Upper lobe of left lung (tissue), 4 donors: Measurements from ENCODE around the gene ENAM.

Source experiments
- EP300 ChIP-seq, 4 donors: sonication (generic); formaldehyde crosslinking; IDR thresholded peaks; one replicate each; pipeline ENCODE4 v1.5.1; 2017; ENCODE audit warnings: antibody characterized with exemption in 4 of 4, control low read depth in 2 of 4
- POLR2A ChIP-seq, 4 donors: fragments of 450-650 bp; IDR thresholded peaks; one replicate each; pipeline ENCODE4 v1.5.1; 2016 to 2017; ENCODE audit warnings: antibody characterized with exemption in 4 of 4, mild to moderate bottlenecking in 2 of 4
- TF ChIP-seq, protein P1 (sequence below), 6 experiments: fragments of 450-650 bp in 4 of 6; fragments of 200-600 bp in 2 of 6; sonication (generic) in 2 of 6; IDR thresholded peaks; one replicate each; pipeline ENCODE4 v1.5.1; 2016 to 2019; ENCODE audit warnings: antibody characterized with exemption in 6 of 6

DNA sequence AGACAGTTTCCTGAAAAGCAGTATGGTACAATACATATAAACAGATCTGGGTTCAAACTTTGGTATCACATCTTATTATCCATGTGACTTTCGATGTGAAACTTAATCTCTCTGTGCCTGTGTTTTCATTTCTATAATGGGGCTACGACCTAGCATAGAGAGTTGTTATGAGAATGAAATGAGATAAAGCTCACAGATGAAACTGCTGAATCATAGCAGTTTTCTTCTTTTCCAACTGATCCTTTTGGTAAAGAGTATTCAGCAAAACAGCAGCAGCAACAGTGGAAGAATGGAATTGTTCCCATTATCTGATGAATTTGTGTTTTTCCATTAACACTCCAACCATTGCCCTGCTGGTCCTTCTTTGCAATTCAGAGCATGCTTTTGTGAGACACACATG, 20.2 kb upstream of the ENAM start:
- TF ChIP-seq, protein P1, sequence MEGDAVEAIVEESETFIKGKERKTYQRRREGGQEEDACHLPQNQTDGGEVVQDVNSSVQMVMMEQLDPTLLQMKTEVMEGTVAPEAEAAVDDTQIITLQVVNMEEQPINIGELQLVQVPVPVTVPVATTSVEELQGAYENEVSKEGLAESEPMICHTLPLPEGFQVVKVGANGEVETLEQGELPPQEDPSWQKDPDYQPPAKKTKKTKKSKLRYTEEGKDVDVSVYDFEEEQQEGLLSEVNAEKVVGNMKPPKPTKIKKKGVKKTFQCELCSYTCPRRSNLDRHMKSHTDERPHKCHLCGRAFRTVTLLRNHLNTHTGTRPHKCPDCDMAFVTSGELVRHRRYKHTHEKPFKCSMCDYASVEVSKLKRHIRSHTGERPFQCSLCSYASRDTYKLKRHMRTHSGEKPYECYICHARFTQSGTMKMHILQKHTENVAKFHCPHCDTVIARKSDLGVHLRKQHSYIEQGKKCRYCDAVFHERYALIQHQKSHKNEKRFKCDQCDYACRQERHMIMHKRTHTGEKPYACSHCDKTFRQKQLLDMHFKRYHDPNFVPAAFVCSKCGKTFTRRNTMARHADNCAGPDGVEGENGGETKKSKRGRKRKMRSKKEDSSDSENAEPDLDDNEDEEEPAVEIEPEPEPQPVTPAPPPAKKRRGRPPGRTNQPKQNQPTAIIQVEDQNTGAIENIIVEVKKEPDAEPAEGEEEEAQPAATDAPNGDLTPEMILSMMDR (IDR thresholded peaks at IDR 0.05): no peak
- TF ChIP-seq EP300 (IDR thresholded peaks at IDR 0.05) (no peak), POLR2A (IDR thresholded peaks at IDR 0.05) (no peak)
